Islet of Langerhans (tissue), 1 donor: ENCODE results near the gene SERPINA7.
"Not testable (repeated sequence)": the region's sequence is repeated elsewhere in the genome, so short reads cannot be mapped to it uniquely, and the experiment has no call there.

Experiments used
- FAIRE-seq: peaks from one replicate; lab custom pipeline; 2011; peaks lifted over from hg19 to GRCh38; lab: Jason Lieb, UNC

SERPINA7 gene

GRCh38 chrX:106038625-106039024 is at the start of gene SERPINA7:
Gene SERPINA7 (minus strand): TSS chrX:106038727. CDS start chrX:106037058, 1,669 bp downstream.
- FAIRE-seq: no peak

- no peak for FAIRE-seq
Observed at GRCh38 chrX:106069048-106069447, 30.5 kb upstream of the SERPINA7 start.

- FAIRE-seq: no peak
Observed at GRCh38 chrX:106050054-106050453, 11.5 kb upstream of the SERPINA7 start.

- FAIRE-seq: no peak
Observed at GRCh38 chrX:106042296-106042695, 3.8 kb upstream of the SERPINA7 start.

- no peak for FAIRE-seq
Observed at GRCh38 chrX:106040861-106041260, 2.3 kb upstream of the SERPINA7 start.

- no peak for FAIRE-seq
Observed at GRCh38 chrX:106039920-106040319, 1.4 kb upstream of the SERPINA7 start.

GRCh38 chrX:106037835-106038473 is 573 bp downstream of the SERPINA7 start:
- no peak for FAIRE-seq

GRCh38 chrX:106036716-106037115 is 1.8 kb downstream of the SERPINA7 start:
- no peak for FAIRE-seq

GRCh38 chrX:106035064-106035463 is 3.5 kb downstream of the SERPINA7 start:
- FAIRE-seq: no peak

GRCh38 chrX:106023947-106024346 is 14.6 kb downstream of the SERPINA7 start:
- no peak for FAIRE-seq

- no peak for FAIRE-seq
Observed at GRCh38 chrX:106022238-106022637, 16.3 kb downstream of the SERPINA7 start.

GRCh38 chrX:106014119-106014775 is 24.3 kb downstream of the SERPINA7 start:
- FAIRE-seq: no peak

- FAIRE-seq: no peak
Observed at GRCh38 chrX:106009145-106009544, 29.4 kb downstream of the SERPINA7 start.

- FAIRE-seq: no peak
Observed at GRCh38 chrX:106007815-106008214, 30.7 kb downstream of the SERPINA7 start.

- no peak for FAIRE-seq
Observed at GRCh38 chrX:106005684-106006083, 32.8 kb downstream of the SERPINA7 start.

GRCh38 chrX:106000609-106001008 is 37.9 kb downstream of the SERPINA7 start:
- FAIRE-seq: not testable (repeated sequence)

GRCh38 chrX:106000203-106000602 is 38.3 kb downstream of the SERPINA7 start:
- FAIRE-seq: no peak

- FAIRE-seq: peak; percentile 5
Observed at GRCh38 chrX:105999294-105999693, 39.2 kb downstream of the SERPINA7 start.

GRCh38 chrX:105988487-105988886 is 50.0 kb downstream of the SERPINA7 start:
- FAIRE-seq: not testable (repeated sequence)
